GM15510 (cell line): Measurements from ENCODE around the gene ZNF32.

Experiments
- POLR2A ChIP-seq: IDR thresholded peaks from 3 replicates; pipeline ENCODE4 v1.6.1; 2011; ENCODE audit warnings: borderline replicate concordance; ENCODE audit not compliant: insufficient read length; ENCODE audit errors: extremely low read depth

ZNF32 gene

GRCh38 chr10:43669386-43669785 is 20.7 kb upstream of the ZNF32 start:
- TF ChIP-seq POLR2A: no peak

GRCh38 chr10:43667761-43668386 is 19.2 kb upstream of the ZNF32 start:
- TF ChIP-seq POLR2A: no peak

- no peak for TF ChIP-seq POLR2A
These were observed 18.6 kb upstream of the ZNF32 start for GRCh38 chr10:43667317-43667731.

- no peak for TF ChIP-seq POLR2A
These were observed 17.9 kb upstream of the ZNF32 start for GRCh38 chr10:43666552-43666951.

GRCh38 chr10:43665054-43665453 is 16.4 kb upstream of the ZNF32 start:
- TF ChIP-seq POLR2A: no peak

- no peak for TF ChIP-seq POLR2A
These were observed 9.5 kb upstream of the ZNF32 start for GRCh38 chr10:43658227-43658626.

GRCh38 chr10:43655311-43655710 is 6.6 kb upstream of the ZNF32 start:
- TF ChIP-seq POLR2A: no peak

GRCh38 chr10:43653746-43654145 is 5.1 kb upstream of the ZNF32 start:
- no peak for TF ChIP-seq POLR2A

GRCh38 chr10:43649185-43649523 is 473 bp upstream of the ZNF32 start:
- no peak for TF ChIP-seq POLR2A

- no peak for TF ChIP-seq POLR2A
These were observed 635 bp downstream of the ZNF32 start for GRCh38 chr10:43648095-43648397.

GRCh38 chr10:43647576-43647975 is 1.1 kb downstream of the ZNF32 start:
- TF ChIP-seq POLR2A: no peak

- no peak for TF ChIP-seq POLR2A
These were observed 2.8 kb downstream of the ZNF32 start for GRCh38 chr10:43645866-43646265.

GRCh38 chr10:43644252-43644651 is 4.4 kb downstream of the ZNF32 start:
- TF ChIP-seq POLR2A: no peak

GRCh38 chr10:43640603-43641002 is 8.1 kb downstream of the ZNF32 start:
- no peak for TF ChIP-seq POLR2A

- TF ChIP-seq POLR2A: no peak
These were observed 19.7 kb downstream of the ZNF32 start for GRCh38 chr10:43628956-43629355.

GRCh38 chr10:43627942-43628341 is 20.7 kb downstream of the ZNF32 start:
- TF ChIP-seq POLR2A: no peak

GRCh38 chr10:43623351-43623750 is 25.3 kb downstream of the ZNF32 start:
- TF ChIP-seq POLR2A: no peak
